HepG2 (cell line): ENCODE data around the gene DMRTB1. TPM values are rescaled to one million over a fixed set of nuclear protein-coding genes. Genes with fewer than 3 reads are reported as not detected.

Experiments used
- ATAC-seq: fragments of 200-7000 bp; cut with Tn5 transposase; 3 replicates; pipeline ENCODE4 v1.9.1; 2020; ENCODE audit warnings: mild to moderate bottlenecking, moderate library complexity
- BruUV-seq: library from RNA; stranded (reverse); fragments of 400-500 nt; replicated peaks from 2 replicates; lab custom pipeline; 2021; lab: Mats Ljungman, UMichigan
- CTCF ChIA-PET: fragments of 300-600 bp; formaldehyde crosslinking; extraction: SDS; loops from one replicate; lab custom pipeline; 2021; ENCODE audit warnings: low total read pairs, inconsistent platforms, low intra/inter-chr PET ratio; lab: Yijun Ruan, JAX
- POLR2A ChIA-PET: fragments of 350-600 bp; sonication (Branson Sonifier 250); formaldehyde crosslinking; loops from one replicate; lab custom pipeline; 2020; ENCODE audit warnings: antibody characterized with exemption, inconsistent platforms; lab: Yijun Ruan, JAX
- DNase-seq: peaks from one replicate; pipeline ENCODE4 v3.0.0-alpha.2; 2015; ENCODE audit warnings: low spot score
- FAIRE-seq: peaks from 3 replicates; lab custom pipeline; 2011; peaks lifted over from hg19 to GRCh38; lab: Jason Lieb, UNC
- H2AFZ ChIP-seq: one replicate; pipeline ENCODE4 v1.6.1; 2011; ENCODE audit warnings: low read length, inconsistent platforms
- H3K27ac ChIP-seq: fragments of 300-600 bp; 3 replicates; pipeline ENCODE4 v1.8.0; 2011; ENCODE audit warnings: mixed run types, mild to moderate bottlenecking, mixed read lengths, low read length, inconsistent platforms; ENCODE audit not compliant: insufficient read depth; ENCODE audit errors: extremely low read length
- H3K27me3 ChIP-seq, 2 experiments: fragments of 200-600 bp in 1 of 2; 2 replicates in 1 of 2; 3 replicates in 1 of 2; pipeline versions ENCODE4 v1.6.0 to v1.8.0; 2011; ENCODE audit warnings: low read length in 2 of 2, mild to moderate bottlenecking in 2 of 2, moderate library complexity in 2 of 2, inconsistent platforms in 1 of 2; ENCODE audit not compliant: insufficient read depth in 2 of 2, control insufficient read depth in 1 of 2
- H3K36me3 ChIP-seq, 2 experiments: fragments of 200-600 bp in 1 of 2; replicated peaks in 1 of 2; 2 replicates in 1 of 2; 3 replicates in 1 of 2; pipeline versions ENCODE4 v1.5.1 to v1.8.0; 2011; ENCODE audit warnings: low read length in 2 of 2, inconsistent platforms in 1 of 2; ENCODE audit not compliant: insufficient read depth in 2 of 2, control insufficient read depth in 1 of 2
- H3K4me1 ChIP-seq: 2 replicates; pipeline ENCODE4 v1.5.1; 2012; ENCODE audit warnings: low read length, inconsistent platforms; ENCODE audit not compliant: insufficient read depth
- H3K4me2 ChIP-seq: 2 replicates; pipeline ENCODE4 v1.6.0; 2011; ENCODE audit warnings: low read depth, low read length, inconsistent platforms
- H3K4me3 ChIP-seq, 3 experiments: fragments of 200-600 bp in 1 of 3; sonication (generic), shearing (Covaris generic) in 1 of 3; replicated peaks in 1 of 3; 2 replicates each; pipeline ENCODE4 v1.5.1; 2011 to 2016; ENCODE audit warnings: low read length in 3 of 3, inconsistent platforms in 2 of 3, low read depth in 2 of 3, mild to moderate bottlenecking in 2 of 3, control low read depth in 1 of 3, mixed read lengths in 1 of 3; ENCODE audit not compliant: insufficient read depth in 1 of 3
- H3K79me2 ChIP-seq: one replicate; pipeline ENCODE4 v1.6.1; 2011; ENCODE audit warnings: low read length, inconsistent platforms; ENCODE audit not compliant: insufficient read depth
- H3K9ac ChIP-seq: 2 replicates; pipeline ENCODE4 v1.6.0; 2011; ENCODE audit warnings: mild to moderate bottlenecking, low read depth, low read length, inconsistent platforms; ENCODE audit not compliant: insufficient read depth
- H3K9me3 ChIP-seq: 2 replicates; pipeline ENCODE4 v1.5.1; 2012; ENCODE audit warnings: mild to moderate bottlenecking, low read length
- H4K20me1 ChIP-seq: 2 replicates; pipeline ENCODE4 v1.6.0; 2011; ENCODE audit warnings: inconsistent platforms, mild to moderate bottlenecking, low read length, moderate library complexity; ENCODE audit not compliant: insufficient read depth
- SNRNP70 ChIP-seq: fragments of 200-400 bp; formaldehyde crosslinking; IDR thresholded peaks from 2 replicates; pipeline ENCODE4 v1.6.1; 2017; ENCODE audit warnings: mild to moderate bottlenecking, low read depth, low read length, moderate library complexity
- TBX3 ChIP-seq: fragments of 450-650 bp; IDR thresholded peaks from 2 replicates; pipeline ENCODE4 v1.6.1; 2017; ENCODE audit warnings: antibody characterized with exemption, mild to moderate bottlenecking, inconsistent platforms, borderline replicate concordance
- ZMAT5 ChIP-seq: sonication (generic); formaldehyde crosslinking; IDR thresholded peaks from 2 replicates; pipeline ENCODE4 v1.5.0; 2020; ENCODE audit warnings: mild to moderate bottlenecking, low read depth, missing genetic modification reagents, borderline replicate concordance
- ZNF17 ChIP-seq: sonication (generic); formaldehyde crosslinking; IDR thresholded peaks from 2 replicates; pipeline ENCODE4 v1.5.0; 2020; ENCODE audit warnings: mild to moderate bottlenecking, missing genetic modification reagents
- ZNF432 ChIP-seq: sonication (generic); formaldehyde crosslinking; IDR thresholded peaks from 2 replicates; pipeline ENCODE4 v1.5.0; 2020; ENCODE audit warnings: missing genetic modification reagents, mild to moderate bottlenecking, borderline replicate concordance
- ZNF567 ChIP-seq: sonication (generic); formaldehyde crosslinking; IDR thresholded peaks from 2 replicates; pipeline ENCODE4 v1.8.1; 2023; ENCODE audit warnings: mild to moderate bottlenecking, missing genetic modification reagents, borderline replicate concordance
- ZNF841 ChIP-seq: sonication (generic); formaldehyde crosslinking; IDR thresholded peaks from 2 replicates; pipeline ENCODE4 v1.8.1; 2023; ENCODE audit warnings: missing genetic modification reagents, borderline replicate concordance
- WGBS: methylation state at CpG from one replicate; pipeline ENCODE4 v1.1.6; 2017; ENCODE audit warnings: low lambda C conversion rate; 5-methylcytosine and 5-hydroxymethylcytosine counted together
- in situ Hi-C: cut with HindIII; loops from 2 replicates; pipeline ENCODE4 v1.10.0; 2017; ENCODE audit warnings: low pct_unique_long_range_greater_than_20kb; ENCODE audit not compliant: extremely low pct_ligation_motif_present
- intact Hi-C: fragments of 100-400 bp; cut with micrococcal nuclease; formaldehyde crosslinking; loops from one replicate; pipeline ENCODE4 v1.10.0; 2022; ENCODE audit not compliant: unreplicated experiment
- polyA plus RNA-seq, 8 experiments: library from polyadenylated mRNA; depleted of rRNA in 3 of 8; stranded (reverse) in 7 of 8; unstranded in 1 of 8; fragments of >200 nt; fragmentation: Illumina TruSeq in 4 of 8; extraction: Trizol in 4 of 8; gene quantifications; 2 replicates each; pipeline versions ENCODE4 v1.2.1 to v1.2.3, GENCODE V29; 2011 to 2016; ENCODE audit warnings: low read depth in 4 of 8, missing spikeins in 1 of 8, mixed read lengths in 1 of 8; ENCODE audit not compliant: insufficient read depth in 1 of 8
- total RNA-seq, 5 experiments: library from RNA; depleted of rRNA; stranded (reverse); fragments of >200 nt; fragmentation: Illumina TruSeq; extraction: Trizol; gene quantifications; 2 replicates each; pipeline ENCODE4 v1.2.3, GENCODE V29; 2016; ENCODE audit warnings: low read depth in 1 of 5
- TF ChIP-seq, protein P1 (sequence below): sonication (generic); formaldehyde crosslinking; IDR thresholded peaks from 2 replicates; pipeline ENCODE4 v1.4.0; 2020; ENCODE audit warnings: missing genetic modification reagents

Gene DMRTB1
- total and polyA plus RNA-seq, 2 of the 13 experiments (the other 11 are each of a cell fraction or from before 2014, with no cell fraction given) = not detected

- Histone ChIP-seq H3K27me3 (peaks cover 1 to 62% of the 10 kb centered on the region in 2 experiments; a peak in 4 of 5 replicates), H2AFZ (no peak overlapping the region), H3K4me1 (no peaks in the 10 kb centered on the region), H3K9ac (no peak overlapping the region), H3K79me2 (no peaks in the 10 kb centered on the region), H3K9me3 (no peaks in the 10 kb centered on the region), H3K36me3 (no peaks in the 10 kb centered on the region), H3K27ac (no peak overlapping the region), H3K4me3 (no peak overlapping the region), H4K20me1 (no peaks in the 10 kb centered on the region), H3K4me2 (no peak overlapping the region)
- intact Hi-C loops = no loop called here
- POLR2A ChIA-PET = no interaction called here
- no TSS peak for BruUV-seq
- WGBS = 0% methylated on average over 1 of the region's 4 CpGs
- FAIRE-seq (no peak), DNase-seq (no peak), ATAC-seq (no peak)
- in situ Hi-C loops = no loop called here
- TF ChIP-seq ZNF841 (CRISPR knock-in tag) (no peak), ZNF567 (no peak), TBX3 (no peak), ZNF432 (CRISPR knock-in tag) (no peak), SNRNP70 (no peak), ZNF17 (CRISPR knock-in tag) (no peak), ZMAT5 (CRISPR knock-in tag) (no peak)
- TF ChIP-seq, protein P1, sequence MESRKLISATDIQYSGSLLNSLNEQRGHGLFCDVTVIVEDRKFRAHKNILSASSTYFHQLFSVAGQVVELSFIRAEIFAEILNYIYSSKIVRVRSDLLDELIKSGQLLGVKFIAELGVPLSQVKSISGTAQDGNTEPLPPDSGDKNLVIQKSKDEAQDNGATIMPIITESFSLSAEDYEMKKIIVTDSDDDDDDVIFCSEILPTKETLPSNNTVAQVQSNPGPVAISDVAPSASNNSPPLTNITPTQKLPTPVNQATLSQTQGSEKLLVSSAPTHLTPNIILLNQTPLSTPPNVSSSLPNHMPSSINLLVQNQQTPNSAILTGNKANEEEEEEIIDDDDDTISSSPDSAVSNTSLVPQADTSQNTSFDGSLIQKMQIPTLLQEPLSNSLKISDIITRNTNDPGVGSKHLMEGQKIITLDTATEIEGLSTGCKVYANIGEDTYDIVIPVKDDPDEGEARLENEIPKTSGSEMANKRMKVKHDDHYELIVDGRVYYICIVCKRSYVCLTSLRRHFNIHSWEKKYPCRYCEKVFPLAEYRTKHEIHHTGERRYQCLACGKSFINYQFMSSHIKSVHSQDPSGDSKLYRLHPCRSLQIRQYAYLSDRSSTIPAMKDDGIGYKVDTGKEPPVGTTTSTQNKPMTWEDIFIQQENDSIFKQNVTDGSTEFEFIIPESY (CRISPR knock-in tag) = no peak
- CTCF ChIA-PET = interaction anchor here (0.7 kb wide), 1 partner anchor 90 kb away, joined by 3 read pairs; no protein-coding TSS in a partner anchor
These were observed 24.5 kb downstream of the DMRTB1 start for GRCh38 chr1:53483656-53484055.
